H4 (cell line): ENCODE data around the gene PIGS. TPM values are rescaled to one million over a fixed set of nuclear protein-coding genes. Genes with fewer than 3 reads are reported as not detected.

Experiments
- DNase-seq: peaks from one replicate; pipeline ENCODE4 v3.0.0-alpha.2; 2015; ENCODE audit warnings: low spot score
- total RNA-seq: library from RNA; depleted of rRNA; stranded (reverse); fragments of >200 nt; shearing (Covaris generic); gene quantifications from 2 replicates; pipeline ENCODE4 v1.2.3, GENCODE V29; 2014; rRNA removed

The PIGS gene
- total RNA-seq, 1 experiment from 2014 or later, result 74.4 TPM

GRCh38 chr17:28506763-28507487, 64.4 kb downstream of the PIGS start:
- no peak for DNase-seq

GRCh38 chr17:28505986-28506665, 65.2 kb downstream of the PIGS start, which contains the start of gene FOXN1:
Gene FOXN1 (plus strand): TSS chr17:28506348. CDS start chr17:28523970, 17,622 bp downstream.
- DNase-seq, result no peak

GRCh38 chr17:28503420-28503819, 67.9 kb downstream of the PIGS start:
- DNase-seq, result no peak

Other genes starting within 250 kb of the PIGS start
- 31.1 and 34.5 TPM in 2 replicates for gene IFT20, start 236.1 kb downstream of the PIGS start, total RNA-seq
- gene TNFAIP1, start 235.8 kb downstream of the PIGS start, total RNA-seq, result 25.1 and 26.3 TPM in 2 replicates
- 108 and 110 TPM in 2 replicates for gene POLDIP2, start 214.0 kb downstream of the PIGS start, total RNA-seq
- gene SEBOX, start 206.3 kb downstream of the PIGS start, total RNA-seq, result not detected in 2 replicates
- not detected in 2 replicates for gene VTN, start 201.2 kb downstream of the PIGS start, total RNA-seq
- gene SARM1, start 199.8 kb downstream of the PIGS start, total RNA-seq, result 8.7 and 11.2 TPM in 2 replicates
- gene SLC46A1, start 165.3 kb downstream of the PIGS start, total RNA-seq, result 4.7 and 4.9 TPM in 2 replicates
- not detected in 2 replicates for gene SLC13A2, start 97.9 kb downstream of the PIGS start, total RNA-seq
- gene FOXN1, start 65.2 kb downstream of the PIGS start, total RNA-seq, result not detected in 2 replicates
- 39.0 and 39.7 TPM in 2 replicates for gene UNC119, start 18.9 kb downstream of the PIGS start, total RNA-seq
- gene ALDOC, start 5.4 kb upstream of the PIGS start, total RNA-seq, result 6.2 and 8.1 TPM in 2 replicates
- gene SPAG5, start 27.5 kb upstream of the PIGS start, total RNA-seq, result 72.2 and 80.2 TPM in 2 replicates
- gene RSKR, start 42.7 kb upstream of the PIGS start, total RNA-seq, result 2.2 and 2.9 TPM in 2 replicates
- 66.0 and 80.6 TPM in 2 replicates for gene BLTP2, start 73.6 kb upstream of the PIGS start, total RNA-seq
- 76.6 and 82.9 TPM in 2 replicates for gene SDF2, start 90.4 kb upstream of the PIGS start, total RNA-seq
- 19.3 and 26.0 TPM in 2 replicates for gene SUPT6H, start 90.7 kb upstream of the PIGS start, total RNA-seq
- 0.70 TPM in 1 of 2 replicates, not detected in the other for gene PROCA1, start 140.4 kb upstream of the PIGS start, total RNA-seq
- gene RAB34, start 146.3 kb upstream of the PIGS start, total RNA-seq, result 233 and 275 TPM in 2 replicates
- 957 and 967 TPM in 2 replicates for gene RPL23A, start 148.5 kb upstream of the PIGS start, total RNA-seq
- gene TLCD1, start 154.7 kb upstream of the PIGS start, total RNA-seq, result 21.0 and 34.2 TPM in 2 replicates
- 1.4 and 3.1 TPM in 2 replicates for gene NEK8, start 157.3 kb upstream of the PIGS start, total RNA-seq
- 27.7 and 40.5 TPM in 2 replicates for gene TRAF4, start 172.5 kb upstream of the PIGS start, total RNA-seq